GM18873 (cell line): ENCODE data around the gene BNIP3.
"Not testable (repeated sequence)": the region's sequence is repeated elsewhere in the genome, so short reads cannot be mapped to it uniquely, and the experiment has no call there.

Experiments
- ATAC-seq: cut with Tn5 transposase; IDR thresholded peaks from one replicate; pipeline ENCODE4 v1.9.1; 2021; ENCODE audit warnings: mild to moderate bottlenecking, moderate library complexity, moderate number of reproducible peaks; ENCODE audit not compliant: unreplicated experiment, low FRiP score

The BNIP3 gene

DNA sequence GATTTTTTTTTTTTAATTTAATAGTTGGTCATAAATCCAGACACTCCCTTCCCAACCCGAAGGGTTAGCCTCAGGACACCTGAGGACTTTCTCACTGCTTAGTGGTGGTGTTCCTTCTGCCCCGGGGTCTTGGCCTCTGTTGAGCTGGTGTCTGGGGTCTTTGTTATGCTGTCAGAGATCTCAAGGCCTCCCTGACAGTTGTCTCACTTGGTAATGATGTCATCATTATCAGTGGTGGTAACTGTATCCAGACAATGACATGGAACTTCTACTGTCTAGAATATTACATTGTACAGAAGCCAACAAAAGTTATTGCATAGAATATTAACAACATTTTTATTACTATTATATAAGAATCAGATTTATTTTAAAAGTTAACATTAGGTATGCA lies 48.0 kb downstream of the BNIP3 start:
- no peak for ATAC-seq

DNA sequence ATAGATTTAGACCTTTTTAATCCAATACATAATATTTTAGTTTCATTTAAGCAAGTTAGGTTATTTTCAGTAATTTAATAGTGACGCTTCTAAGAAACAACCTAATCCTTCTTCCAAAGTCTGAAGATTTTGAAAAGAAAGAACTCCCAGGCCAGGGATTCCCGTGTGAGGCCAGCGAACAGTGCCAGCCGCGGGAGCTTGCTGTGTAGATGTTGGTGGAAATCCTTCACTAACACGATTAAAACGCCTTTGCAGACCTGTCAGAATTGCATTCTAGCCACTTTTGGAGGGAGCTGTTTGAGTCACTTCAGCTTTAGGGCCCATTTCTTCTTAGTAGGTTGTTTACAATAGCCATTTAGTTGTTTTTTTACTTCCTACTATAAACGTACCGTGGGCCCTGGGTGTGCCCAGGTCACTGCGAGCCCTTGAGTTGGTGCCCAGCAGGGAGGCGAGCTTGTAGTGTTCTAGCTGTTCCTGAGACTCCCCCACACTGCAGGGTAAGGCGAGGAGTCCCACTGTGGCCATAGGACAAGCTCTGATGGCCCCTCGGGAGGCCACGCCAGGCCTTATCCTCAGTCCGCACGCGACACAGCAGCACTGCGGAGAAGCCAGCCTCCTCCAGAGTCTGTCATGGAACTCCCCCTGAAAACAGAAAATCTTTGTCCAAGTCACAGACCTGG lies 48.6 kb downstream of the BNIP3 start:
- ATAC-seq: no peak

DNA sequence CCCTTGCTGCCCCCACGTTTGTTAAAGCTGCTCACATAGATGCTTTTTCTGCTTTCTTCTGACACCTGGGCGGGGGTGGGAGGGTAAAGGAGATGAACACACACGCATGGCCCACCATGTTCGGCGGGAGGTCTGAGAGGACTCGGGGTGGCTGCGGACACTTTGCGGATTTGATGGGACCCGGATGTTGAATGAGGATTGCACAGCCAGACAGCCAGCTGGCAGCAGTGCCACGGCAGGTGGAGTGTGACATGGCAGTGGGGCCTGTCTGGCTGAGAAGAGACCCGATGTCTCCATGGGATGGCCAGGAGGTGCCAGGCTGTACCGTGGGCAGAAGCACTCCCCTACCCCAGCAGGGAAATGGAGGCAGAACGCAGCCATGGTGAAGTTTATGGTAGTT lies 49.7 kb downstream of the BNIP3 start:
- ATAC-seq: no peak

DNA sequence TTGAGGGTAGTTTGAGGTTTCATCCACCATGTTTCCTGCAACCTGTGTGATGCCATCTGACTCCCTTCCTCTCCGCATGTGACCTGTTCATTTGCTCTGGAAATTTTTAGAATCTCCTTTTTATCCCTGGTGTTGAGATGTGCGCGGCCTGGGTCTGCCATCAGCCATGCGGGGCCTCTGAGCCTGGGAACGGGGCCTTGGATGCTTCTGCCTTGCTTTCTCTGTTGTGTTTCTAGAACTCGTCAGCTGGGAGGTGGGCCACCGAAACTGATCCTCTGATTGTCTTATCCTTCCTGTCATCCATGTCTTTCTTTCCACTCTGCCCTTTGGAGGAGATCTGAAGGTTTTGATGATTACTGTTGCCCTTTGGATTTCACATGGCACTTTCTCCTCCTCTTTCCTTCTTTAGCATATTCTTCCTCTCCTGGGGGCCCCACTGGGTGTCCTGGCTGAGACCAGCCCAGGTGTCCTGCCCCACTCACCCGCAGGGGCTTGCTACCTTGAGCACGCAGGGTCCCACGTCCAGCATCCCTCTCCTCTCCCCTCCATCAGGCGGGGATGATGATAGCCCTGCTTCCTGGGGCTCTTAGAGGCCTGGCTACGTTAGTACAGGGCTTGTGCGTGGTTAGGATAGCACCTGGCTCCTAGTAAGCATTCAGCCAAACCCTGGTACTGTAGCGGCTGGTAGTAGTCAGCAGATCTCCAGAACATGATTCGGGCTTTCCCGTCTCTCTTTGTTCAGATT lies 51.0 kb downstream of the BNIP3 start:
- no peak for ATAC-seq

DNA sequence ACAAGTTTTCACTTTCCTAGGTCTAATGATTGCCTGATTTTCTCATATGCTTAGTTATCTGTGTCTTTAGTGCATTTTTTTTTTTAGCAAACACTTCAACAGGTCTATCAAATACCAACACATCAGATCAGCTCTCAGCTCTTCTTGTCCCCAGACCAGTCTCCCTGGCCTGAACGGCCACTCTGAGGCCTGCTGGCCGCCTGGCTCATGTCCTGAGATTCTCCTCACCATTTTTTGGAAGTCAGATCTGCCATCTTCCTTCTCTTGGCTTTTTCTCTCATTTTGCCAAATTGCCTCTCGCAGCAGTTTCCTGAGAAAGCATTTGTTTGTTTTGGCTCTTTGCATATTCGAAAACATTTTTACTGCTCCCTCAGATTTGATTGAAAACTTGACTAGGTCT lies 51.6 kb downstream of the BNIP3 start:
- no peak for ATAC-seq

DNA sequence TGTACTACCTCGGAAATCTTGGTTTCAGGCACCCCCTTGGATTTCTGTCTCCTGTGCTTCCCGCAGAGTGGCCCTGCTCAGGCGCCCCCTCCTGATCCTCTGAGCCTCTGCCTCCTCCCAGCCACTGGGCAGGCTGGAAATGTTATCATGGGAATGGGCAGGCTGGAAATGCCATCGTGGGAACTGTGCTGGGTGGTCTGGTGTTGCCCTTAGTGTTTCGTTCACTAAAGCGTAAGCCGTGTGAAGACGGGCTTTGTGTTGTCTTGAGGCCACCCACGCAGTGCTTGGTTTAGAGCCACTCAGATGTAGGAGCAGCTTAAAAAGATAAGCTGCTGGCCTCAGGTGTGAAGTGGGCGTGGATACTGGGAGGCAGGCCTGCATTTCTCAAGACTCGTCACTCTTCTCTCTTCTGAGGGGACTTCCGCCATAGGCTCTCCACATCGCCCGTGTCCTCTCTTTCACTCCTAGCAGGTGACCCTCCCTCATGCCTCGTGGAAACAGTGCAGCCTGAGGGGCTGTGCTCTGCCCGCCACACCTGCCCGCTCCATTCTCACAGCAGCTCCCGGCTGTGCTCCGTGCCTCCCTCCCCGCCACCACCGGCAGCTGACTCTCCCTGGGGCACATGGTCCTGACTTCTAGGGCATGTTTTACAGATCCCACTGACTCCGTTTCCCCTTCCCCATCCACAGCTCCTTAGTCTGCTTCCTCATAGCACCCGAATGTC lies 52.4 kb downstream of the BNIP3 start:
- no peak for ATAC-seq

DNA sequence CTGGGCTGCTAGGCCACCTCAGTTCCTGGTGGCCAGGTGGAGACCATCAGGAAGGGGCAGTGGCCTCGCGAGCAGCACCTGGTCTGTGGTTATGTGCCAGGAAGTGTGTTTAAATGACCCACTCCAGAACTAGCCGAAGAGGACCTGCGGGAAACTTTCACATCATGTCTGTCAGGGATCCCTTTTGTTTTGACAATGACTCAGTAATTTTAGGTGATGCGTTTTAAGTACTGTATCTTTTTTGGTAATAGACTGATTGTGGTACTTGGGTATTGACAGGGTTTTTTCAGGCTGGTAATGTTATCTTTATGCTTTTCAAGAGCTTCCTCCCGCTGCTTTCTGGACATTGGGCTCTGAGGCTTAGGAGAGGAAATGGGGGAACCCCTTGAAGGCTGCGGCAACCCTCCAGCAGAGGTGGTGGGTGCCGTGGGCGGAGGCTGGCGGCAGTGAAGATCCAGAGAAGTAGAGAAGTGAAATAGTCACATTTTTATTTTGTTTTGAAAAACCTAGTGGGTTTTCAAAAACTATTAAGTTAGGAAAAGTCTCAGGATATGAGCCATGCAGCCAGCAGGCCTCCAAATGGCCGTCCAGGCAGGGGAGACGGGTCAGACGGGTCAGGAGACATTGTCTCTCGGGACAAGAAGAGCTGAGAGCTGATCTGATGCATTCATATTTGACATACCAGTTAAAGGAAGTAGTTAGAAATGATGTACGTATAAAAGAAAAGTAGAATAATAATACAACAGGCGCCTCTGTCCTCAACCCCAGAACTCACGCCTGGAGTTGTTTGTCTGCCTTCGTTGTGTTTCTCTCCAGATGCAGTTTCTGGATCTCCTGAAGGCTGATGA lies 53.3 kb downstream of the BNIP3 start:
- peak; percentile 66 for ATAC-seq

DNA sequence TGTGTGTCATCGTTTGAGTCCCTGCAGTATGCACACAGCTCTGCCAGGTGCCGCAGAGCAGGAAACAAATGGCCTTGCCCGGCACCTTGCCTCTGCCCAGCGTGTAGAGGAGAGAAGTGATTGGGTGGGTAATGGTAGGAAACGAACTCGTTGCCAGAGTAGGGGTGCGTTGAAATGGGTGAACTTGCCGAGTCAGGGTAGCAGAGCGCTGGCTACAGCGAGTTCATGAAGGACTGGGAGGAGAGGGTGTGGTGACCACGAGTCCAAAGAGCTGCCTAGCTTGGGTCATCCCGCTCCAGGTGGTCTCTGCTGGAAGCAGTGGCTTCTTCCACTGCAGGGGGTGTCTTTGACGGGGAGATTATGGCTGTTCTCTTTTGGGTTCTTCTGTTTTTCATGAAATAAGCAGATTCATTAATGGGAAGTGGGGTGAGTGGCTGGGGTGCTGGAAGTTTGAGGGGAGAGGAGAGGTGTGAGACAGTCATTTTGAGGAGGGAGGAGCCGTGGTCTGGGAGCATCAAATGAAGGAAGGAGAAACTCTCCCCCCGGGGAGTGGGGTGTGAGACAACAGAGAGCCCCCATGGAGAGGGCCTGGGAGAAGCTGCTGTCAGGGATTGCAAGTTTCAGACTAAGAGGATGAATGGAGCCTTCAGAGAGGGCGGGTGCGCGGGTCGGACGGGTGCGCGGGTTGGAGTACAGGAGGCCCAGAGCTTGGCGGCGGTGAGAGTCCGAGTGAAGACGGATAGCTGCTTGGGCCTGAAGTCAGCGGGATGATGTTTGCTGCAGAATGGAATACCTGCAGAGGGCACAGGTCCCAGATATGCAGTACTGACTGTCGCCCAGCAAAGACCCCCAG lies 54.8 kb downstream of the BNIP3 start:
- ATAC-seq: no peak

DNA sequence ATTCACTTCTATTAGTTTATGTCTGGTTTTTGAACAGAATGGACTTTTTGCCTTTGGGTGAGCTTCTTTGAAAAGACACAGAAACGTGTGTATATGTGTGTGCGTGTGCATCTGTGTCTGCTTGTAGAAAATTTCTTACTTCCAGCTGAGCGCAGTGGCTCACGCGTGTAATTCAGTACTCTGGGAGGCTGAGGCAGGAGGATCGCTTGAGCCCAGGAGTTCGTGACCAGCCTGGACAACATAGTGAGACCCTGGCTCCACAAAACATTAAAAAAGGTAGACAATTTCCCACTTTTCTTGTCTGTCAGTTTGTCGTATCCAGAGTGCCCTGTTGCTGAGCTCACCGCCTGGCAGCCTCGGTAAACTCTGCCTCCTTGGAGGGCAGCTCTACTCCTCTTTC lies 55.5 kb downstream of the BNIP3 start:
- no peak for ATAC-seq

DNA sequence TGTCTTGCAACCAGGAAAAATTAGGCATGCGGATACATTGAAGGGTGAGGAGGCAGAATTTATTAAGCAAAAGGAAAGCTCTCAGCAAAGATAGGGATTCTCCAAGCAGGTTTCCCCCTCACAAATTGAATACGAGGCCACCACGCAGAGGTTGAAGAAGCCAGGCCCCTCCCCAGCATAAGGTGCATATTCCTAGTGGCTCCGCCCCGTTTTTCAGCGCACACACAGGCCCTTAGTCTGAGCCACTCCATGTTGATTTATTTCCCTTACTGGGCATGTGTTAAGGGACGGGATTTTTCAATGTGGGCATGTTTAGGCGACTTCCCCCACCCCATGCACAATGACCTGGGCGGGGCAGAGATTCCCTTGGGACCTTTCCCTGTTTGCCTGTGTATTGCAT lies 56.0 kb downstream of the BNIP3 start:
- no peak for ATAC-seq

DNA sequence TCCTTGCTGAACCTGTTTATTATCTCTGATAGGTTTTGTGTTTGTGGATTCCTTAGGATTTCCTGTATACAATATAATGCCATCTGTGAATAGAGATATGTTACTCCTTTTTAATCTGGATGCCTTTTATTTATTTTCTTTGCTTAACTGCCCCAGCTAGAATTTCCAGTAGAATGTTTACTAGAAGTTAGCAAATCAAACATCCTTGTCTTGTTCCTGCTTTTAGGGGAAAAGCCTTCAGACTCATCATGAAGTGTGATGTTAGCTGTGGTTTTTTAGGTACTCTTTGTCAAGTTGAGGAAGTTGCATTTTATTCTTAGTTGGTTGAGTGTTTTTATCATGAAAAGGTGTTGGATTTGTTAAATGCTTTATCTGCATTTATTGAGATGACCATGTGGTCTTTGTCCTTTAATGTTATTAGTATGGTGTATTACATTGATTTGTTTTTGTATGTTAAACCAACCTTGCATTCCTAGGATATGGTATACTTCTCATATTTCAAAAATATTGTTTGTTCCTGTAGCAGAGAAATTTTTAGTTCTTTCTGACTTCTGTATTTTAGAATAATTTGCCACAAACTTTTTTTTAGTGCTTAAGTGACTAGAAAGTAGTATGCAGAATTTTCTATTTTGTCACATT lies 56.6 kb downstream of the BNIP3 start:
- ATAC-seq: no peak

DNA sequence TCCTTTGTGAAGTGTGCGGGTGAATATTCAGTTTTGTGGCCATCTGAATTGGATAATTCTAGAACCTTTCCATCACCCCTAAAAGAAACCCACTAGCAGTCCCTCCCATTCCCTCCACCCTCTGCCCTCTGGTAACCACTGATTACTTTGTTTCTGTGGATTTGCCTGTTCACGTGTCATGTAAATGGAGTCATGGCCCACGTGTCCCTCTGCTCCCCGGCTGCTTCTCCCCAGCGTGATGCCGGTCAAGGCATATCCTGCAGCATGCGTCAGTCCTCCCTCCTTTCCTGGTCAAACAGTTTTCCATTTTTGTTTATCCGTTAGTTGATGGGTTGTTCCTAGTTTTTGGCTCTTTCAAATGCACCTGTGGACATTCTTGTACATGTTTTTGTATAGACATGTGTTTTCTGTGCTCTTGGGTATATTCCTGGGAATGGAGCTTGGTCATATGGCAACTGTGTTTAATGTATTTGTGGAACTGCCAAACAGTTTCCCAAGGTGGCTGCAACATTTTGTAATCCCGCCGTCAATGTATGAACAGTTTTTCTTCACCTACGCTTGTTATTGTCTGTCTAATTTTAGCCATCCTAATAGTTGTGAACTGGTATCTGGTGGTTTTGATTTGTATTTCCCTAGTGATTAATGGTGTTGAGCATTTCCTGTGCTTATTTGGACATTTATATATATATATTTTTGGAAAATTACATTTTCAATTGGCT lies 58.5 kb downstream of the BNIP3 start:
- ATAC-seq: no peak

DNA sequence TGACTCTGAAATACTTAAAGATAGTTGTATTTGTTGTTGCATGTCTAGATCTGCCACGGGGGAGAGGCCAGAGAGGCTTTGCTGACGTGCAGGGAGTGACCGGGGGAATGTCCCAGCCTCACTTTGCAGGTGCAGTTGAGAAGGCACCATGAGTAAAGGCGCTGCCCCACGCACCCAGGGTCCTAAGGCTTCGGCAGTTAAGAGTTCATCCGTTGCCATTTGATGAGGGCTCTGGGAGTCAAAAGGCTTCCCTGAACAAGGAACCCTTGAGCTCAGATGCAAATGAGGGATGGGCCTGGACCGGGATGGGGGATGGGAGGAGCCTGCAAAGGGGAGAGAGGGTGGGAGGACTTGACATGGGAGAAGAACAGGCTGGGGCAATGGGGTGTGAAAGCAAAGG lies 60.5 kb downstream of the BNIP3 start:
- ATAC-seq: no peak

DNA sequence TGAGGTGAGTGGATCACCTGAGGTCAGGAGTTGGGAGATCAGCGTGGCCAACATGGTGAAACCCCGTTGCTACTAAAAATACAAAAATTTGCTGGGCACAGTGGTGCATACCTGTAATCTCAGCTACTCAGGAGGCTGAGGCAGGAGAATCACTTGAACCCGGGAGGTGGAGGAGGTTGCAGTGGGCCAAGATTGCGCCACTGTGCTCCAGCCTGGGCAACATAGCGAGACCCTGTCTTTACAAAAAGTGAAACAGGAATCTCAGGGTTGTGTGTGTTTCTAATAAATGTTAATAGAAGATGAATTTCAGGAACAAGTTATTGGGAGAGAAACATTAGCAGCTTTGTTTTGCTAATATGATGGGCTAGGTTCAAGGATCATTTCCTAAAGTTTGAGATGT lies 61.0 kb downstream of the BNIP3 start:
- no peak for ATAC-seq

DNA sequence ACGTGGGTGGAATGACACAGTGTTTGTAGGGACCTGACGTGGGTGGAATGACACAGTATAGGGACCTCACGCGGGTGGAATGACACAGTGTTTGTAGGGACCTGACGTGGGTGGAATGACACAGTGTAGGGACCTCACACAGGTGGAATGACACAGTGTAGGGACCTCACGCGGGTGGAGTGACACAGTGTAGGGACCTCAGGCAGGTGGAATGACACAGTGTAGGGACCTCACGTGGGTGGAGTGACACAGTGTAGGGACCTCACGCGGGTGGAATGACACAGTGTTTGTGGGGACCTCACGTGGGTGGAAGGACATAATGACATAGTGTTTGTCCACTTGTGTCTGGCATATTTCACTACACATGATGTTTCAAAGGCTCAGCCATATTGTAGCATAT lies 61.6 kb downstream of the BNIP3 start:
- no peak for ATAC-seq

DNA sequence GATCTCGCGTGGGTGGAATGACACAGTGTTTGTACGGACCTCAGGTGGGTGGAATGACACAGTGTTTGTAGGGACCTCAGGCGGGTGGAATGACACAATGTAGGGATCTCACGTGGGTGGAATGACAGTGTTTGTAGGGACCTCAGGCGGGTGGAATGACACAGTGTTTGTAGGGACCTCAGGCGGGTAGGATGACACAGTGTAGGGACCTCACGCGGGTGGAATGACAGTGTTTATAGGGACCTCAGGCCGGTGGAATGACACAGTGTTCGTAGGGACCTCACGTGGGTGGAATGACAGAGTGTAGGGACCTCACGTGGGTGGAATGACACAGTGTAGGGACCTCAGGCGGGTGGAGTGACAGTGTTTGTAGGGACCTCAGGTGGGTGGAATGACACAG lies 62.3 kb downstream of the BNIP3 start:
- ATAC-seq: not testable (repeated sequence)
